ENCODE data around the gene MYO16. TPM values are rescaled to one million over a fixed set of nuclear protein-coding genes. Genes with fewer than 3 reads are reported as not detected.

Gene MYO16
- total and polyA plus RNA-seq, 12 donors: 0.29 to 5.9 (median 1.4) TPM

GRCh38 chr13:108624108-108624507 lies 5.3 kb upstream of the MYO16 start:
- Histone ChIP-seq H3K36me3 (no peaks in the 10 kb centered on the region), H3K27me3 (peaks cover 0 to under 1% (median 0%) of the 10 kb centered on the region in 7 donors), H3K4me3 (no peak overlapping the region), H3K9me3 (peaks cover 0 to 8% (median 0%) of the 10 kb centered on the region in 11 donors), H3K27ac (no peak overlapping the region), H3K4me1 (no peaks in the 10 kb centered on the region)
- 88 to 96% methylated on average over 3 of the region's 3 CpGs for WGBS, 2 donors
- DNase-seq: no peak
- no peak for TF ChIP-seq CTCF (IDR thresholded peaks at IDR 0.05)
- no peak for ATAC-seq
- intact Hi-C loops (cut with DNase I): no loop called here

- Histone ChIP-seq H3K27me3 (peaks cover 0 to 9% (median 0%) of the 10 kb centered on the region in 7 donors), H3K36me3 (no peaks in the 10 kb centered on the region), H3K4me3 (no peak overlapping the region), H3K4me1 (no peaks in the 10 kb centered on the region), H3K9me3 (peaks cover 0 to 8% (median 0%) of the 10 kb centered on the region in 11 donors), H3K27ac (no peak overlapping the region)
- no peak for TF ChIP-seq CTCF (IDR thresholded peaks at IDR 0.05)
- 74 to 84% methylated on average over 4 of the region's 4 CpGs for WGBS, 2 donors
- intact Hi-C loops (cut with DNase I): no loop called here
- DNase-seq (no peak), ATAC-seq (no peak)
These were observed 4.4 kb upstream of the MYO16 start for GRCh38 chr13:108624979-108625378.

GRCh38 chr13:108629988-108630387 lies 577 bp downstream of the MYO16 start:
- no peak for TF ChIP-seq CTCF (IDR thresholded peaks at IDR 0.05)
- Histone ChIP-seq H3K4me3 (no peak overlapping the region), H3K4me1 (no peaks in the 10 kb centered on the region), H3K9me3 (peaks cover 0 to 6% (median 0%) of the 10 kb centered on the region in 11 donors), H3K27ac (no peak overlapping the region), H3K36me3 (no peaks in the 10 kb centered on the region), H3K27me3 (peaks cover 0 to 13% (median 0%) of the 10 kb centered on the region in 7 donors)
- intact Hi-C loops (cut with DNase I): no loop called here
- no peak for ATAC-seq
- no peak for DNase-seq
- 80 to 85% methylated on average over 1 of the region's 1 CpG for WGBS, 2 donors

DNA sequence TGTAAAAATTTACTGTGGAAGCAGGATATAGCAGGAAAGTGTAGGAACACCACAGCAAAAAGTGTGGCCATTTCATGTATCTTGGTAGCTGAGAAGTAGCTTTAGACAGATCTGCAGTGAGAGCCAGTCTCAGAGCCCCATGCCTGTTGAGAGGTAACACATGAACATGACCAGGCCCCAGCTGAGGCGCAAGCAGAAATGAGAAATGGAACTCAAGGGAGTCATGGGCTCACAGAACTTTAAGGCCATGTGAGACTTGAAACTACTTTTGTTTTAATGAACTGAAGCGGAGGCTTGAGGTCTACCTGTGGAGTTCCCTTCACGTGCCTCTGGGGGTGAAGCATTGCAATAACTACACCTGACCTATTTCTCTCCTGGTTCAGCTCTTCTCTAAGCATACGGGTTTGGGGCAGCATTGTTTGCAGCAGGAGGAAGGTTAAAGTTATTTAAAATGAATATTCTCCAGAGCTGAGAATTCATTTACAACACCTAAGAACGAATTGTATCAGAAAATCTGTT lies 3.3 kb downstream of the MYO16 start:
- intact Hi-C loops (cut with DNase I): no loop called here
- H3K4me3 ChIP-seq: no peak overlapping the region
- WGBS, 2 donors: 70 to 86% methylated on average over 5 of the region's 5 CpGs
- H3K4me1 ChIP-seq: no peaks in the 10 kb centered on the region
- no peak for DNase-seq
- no peaks in the 10 kb centered on the region for H3K9me3 ChIP-seq
- H3K27ac ChIP-seq: no peak overlapping the region
- no peak for ATAC-seq
- H3K27me3 ChIP-seq: peaks cover 0 to 13% (median 0%) of the 10 kb centered on the region in 7 donors
- TF ChIP-seq CTCF (IDR thresholded peaks at IDR 0.05): no peak
- H3K36me3 ChIP-seq: no peaks in the 10 kb centered on the region
